ENCODE data around the gene GRB10.

- TF ChIP-seq ELF4 (IDR thresholded peaks at IDR 0.05) = no peak
- TF ChIP-seq SP1 (IDR thresholded peaks at IDR 0.05) = no peak
- no peak for TF ChIP-seq FOXK2 (IDR thresholded peaks at IDR 0.05)
- TF ChIP-seq FOXM1 (IDR thresholded peaks at IDR 0.05; ENCODE audit: borderline replicate concordance) = no peak
- TF ChIP-seq TARDBP (IDR thresholded peaks at IDR 0.05) = no peak
- no peak for TF ChIP-seq FOXA1 (IDR thresholded peaks at IDR 0.05)
- no peak for TF ChIP-seq SUZ12 (IDR thresholded peaks at IDR 0.05)
- no peak for TF ChIP-seq BHLHE40 (IDR thresholded peaks at IDR 0.05; ENCODE audit: borderline replicate concordance)
- TF ChIP-seq, protein P1, sequence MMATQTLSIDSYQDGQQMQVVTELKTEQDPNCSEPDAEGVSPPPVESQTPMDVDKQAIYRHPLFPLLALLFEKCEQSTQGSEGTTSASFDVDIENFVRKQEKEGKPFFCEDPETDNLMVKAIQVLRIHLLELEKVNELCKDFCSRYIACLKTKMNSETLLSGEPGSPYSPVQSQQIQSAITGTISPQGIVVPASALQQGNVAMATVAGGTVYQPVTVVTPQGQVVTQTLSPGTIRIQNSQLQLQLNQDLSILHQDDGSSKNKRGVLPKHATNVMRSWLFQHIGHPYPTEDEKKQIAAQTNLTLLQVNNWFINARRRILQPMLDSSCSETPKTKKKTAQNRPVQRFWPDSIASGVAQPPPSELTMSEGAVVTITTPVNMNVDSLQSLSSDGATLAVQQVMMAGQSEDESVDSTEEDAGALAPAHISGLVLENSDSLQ (IDR thresholded peaks at IDR 0.05) = no peak
- TF ChIP-seq NFRKB (IDR thresholded peaks at IDR 0.05) = no peak
- no peak for TF ChIP-seq L3MBTL2 (conservative IDR thresholded peaks at IDR 0.05)
Measured at GRCh38 chr7:50603287-50603686, 179.4 kb downstream of the GRB10 start.
